Activated naive CD8-positive, alpha-beta T cell treated with anti-CD3 and anti-CD28 coated beads, Interleukin-2, amount 50 U/mL, for 16 hours (primary cell): Measurements from ENCODE around the gene SLC13A1.

ENCODE experiments used
- DNase-seq: peaks from one replicate; pipeline ENCODE4 v3.0.0-alpha.2; 2020; ENCODE audit warnings: low read depth, low spot score

SLC13A1 gene

GRCh38 chr7:123193235-123193634 is 6.5 kb downstream of the SLC13A1 start:
- DNase-seq: no peak

GRCh38 chr7:123191132-123191531 is 8.6 kb downstream of the SLC13A1 start:
- no peak for DNase-seq

GRCh38 chr7:123190109-123190831 is 9.5 kb downstream of the SLC13A1 start:
- no peak for DNase-seq

DNA sequence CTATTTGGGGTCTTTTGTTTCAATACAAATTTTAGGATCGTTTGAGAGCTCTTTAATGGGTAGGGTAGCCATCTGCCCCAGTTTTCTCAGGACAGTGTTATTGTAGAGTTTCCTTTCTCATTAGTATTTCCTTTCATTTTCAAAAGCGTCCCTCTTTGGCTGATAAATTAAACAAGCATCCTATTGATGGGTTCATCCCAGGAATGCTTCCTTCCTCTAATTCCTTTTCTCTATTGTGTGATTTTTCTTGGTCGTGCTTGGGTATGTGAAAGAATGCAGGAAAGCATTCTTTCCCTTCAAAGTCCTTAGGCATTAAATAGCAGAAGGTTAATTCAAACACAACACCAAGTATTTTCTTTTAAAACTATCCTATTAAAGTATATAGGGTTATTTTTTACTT is 14.0 kb downstream of the SLC13A1 start:
- DNase-seq: no peak

- DNase-seq: no peak
Observed at GRCh38 chr7:123184271-123184670, 15.5 kb downstream of the SLC13A1 start.

GRCh38 chr7:123183431-123183830 is 16.3 kb downstream of the SLC13A1 start:
- DNase-seq: no peak

- no peak for DNase-seq
Observed at GRCh38 chr7:123177442-123177841, 22.3 kb downstream of the SLC13A1 start.

DNA sequence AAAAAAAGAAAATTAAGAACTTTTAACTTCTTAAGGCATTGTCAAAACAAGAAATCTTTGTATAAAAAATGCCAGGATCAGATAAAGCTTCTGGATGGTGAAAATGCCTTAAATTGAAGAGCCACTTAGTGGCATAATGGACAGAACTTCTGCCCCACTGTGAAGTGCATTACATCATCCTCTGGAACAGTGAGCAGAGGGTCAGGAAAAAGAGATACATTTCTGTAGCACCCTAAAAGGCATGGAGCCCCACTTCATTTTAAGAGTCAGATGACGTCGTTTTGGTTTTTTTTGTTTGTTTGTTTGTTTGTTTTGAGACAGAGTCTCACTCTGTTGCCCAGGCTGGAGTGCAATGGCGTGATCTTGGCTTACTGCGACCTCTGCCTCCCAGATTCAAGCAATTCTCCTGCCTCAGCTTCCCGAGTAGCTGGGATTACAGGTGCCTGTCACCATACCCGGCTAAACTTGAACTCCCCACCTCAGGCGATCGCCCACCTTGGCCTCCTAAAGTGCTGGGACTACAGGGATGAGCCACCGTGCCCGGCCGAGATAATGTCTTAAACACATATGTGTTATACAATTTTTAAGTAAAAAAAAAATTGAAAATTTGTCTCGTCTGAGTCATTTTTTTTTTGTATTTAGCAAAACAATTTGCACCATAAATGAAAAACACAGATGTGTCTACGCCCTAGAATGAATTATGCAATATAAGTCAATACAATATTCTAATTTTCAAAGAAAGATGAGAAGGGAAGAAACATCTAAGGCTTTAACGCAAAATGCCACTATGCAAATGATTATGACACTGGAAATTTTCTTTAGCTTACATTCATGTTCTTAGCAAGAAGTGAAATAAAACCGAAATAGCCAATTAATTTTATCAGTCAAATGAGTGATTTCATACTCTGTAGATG is 29.2 kb downstream of the SLC13A1 start:
- no peak for DNase-seq

- DNase-seq: no peak
Observed at GRCh38 chr7:123169065-123169464, 30.7 kb downstream of the SLC13A1 start.

- DNase-seq: no peak
Observed at GRCh38 chr7:123157606-123158005, 42.2 kb downstream of the SLC13A1 start.

GRCh38 chr7:123155571-123155970 is 44.2 kb downstream of the SLC13A1 start:
- no peak for DNase-seq

GRCh38 chr7:123154231-123154860 is 45.4 kb downstream of the SLC13A1 start:
- DNase-seq: no peak

- DNase-seq: no peak
Observed at GRCh38 chr7:123151443-123151842, 48.3 kb downstream of the SLC13A1 start.

GRCh38 chr7:123148813-123149212 is 51.0 kb downstream of the SLC13A1 start:
- DNase-seq: no peak

GRCh38 chr7:123143252-123144006 is 56.3 kb downstream of the SLC13A1 start:
- no peak for DNase-seq

DNA sequence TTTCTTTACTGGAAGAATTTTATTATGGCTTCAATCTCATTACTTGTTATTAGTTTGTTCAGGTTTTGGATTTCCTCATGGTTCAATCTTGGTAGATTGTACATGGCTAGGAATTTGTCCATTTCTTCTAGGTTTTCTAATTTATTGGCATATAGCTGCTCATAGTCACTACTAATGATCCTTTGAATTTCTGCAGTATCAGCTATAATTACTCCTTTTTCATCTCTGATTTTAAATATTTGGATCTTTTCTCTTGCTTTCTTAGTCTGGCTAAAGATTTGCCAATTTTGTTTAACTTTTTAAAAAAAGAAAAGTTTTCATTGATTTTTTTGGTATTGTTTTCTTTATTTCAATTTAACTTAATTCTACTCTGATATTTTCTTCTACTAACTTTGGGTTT is 59.2 kb downstream of the SLC13A1 start:
- no peak for DNase-seq

GRCh38 chr7:123135960-123136359 is 63.8 kb downstream of the SLC13A1 start:
- DNase-seq: no peak

GRCh38 chr7:123133924-123134323 is 65.8 kb downstream of the SLC13A1 start:
- no peak for DNase-seq

DNA sequence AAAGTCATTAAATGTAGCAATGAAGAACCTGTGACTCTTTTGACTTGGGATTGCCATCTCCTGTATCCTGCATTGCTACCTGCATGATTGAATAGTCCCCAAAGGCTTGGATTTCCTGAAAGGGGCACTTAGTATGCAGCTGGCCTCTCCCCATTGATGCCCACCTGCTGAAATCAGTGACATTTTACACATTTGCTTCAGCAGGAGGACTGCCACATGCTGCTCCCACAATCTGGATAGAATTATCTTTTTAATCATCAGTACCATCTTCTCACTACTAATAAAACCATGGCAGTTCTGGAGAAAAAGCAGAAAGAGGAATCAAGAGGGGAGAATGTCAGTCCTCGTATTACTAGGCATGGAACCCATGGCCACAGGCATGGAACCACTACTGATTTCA is 67.8 kb downstream of the SLC13A1 start:
- DNase-seq: no peak

DNA sequence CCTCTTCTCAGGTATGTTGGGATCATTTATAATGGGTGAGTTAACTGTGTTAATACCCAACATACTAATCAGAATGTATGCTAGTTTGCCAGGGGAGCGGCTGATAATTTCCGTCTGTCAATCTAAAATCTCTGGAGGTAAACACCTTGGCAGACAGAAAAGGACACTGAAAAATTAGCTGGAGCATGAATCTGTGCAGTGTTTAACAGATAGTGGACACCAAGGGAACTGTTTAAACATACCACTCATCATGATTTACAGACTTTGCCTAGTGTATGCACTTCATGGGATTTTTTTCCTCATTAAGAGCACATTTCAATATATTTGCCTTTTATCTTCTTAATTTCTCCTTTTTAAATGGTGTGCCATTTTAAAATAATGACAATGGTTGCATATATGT is 68.2 kb downstream of the SLC13A1 start:
- DNase-seq: no peak

GRCh38 chr7:123131140-123131539 is 68.6 kb downstream of the SLC13A1 start:
- DNase-seq: no peak

DNA sequence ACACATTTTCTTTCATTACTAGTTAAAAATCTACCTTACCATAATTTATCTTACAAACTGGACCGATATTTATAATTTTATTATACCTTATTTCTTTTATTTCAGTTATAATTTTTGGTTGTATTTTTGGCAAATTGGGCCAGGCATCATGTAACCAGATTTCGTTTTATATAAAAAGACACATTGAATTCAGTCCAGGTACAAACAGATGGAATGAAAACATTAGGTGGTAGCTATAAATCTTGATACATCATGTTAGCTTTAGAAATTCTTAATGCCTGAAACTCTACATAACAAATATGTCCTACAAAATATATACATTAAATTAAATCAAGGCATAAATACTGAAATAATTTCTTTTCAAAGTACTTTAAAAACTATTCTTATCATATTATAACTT is 73.1 kb downstream of the SLC13A1 start:
- DNase-seq: no peak
